ENCODE measurements around the gene IL1RAPL1.

IL1RAPL1 gene

GRCh38 chrX:28946846-28947245 lies 359.6 kb downstream of the IL1RAPL1 start:
- Histone ChIP-seq H3K27ac (ENCODE audit: low read depth, low read length) (no peak overlapping the region), H3K9me3 (ENCODE audit: control insufficient read depth, insufficient read depth, low read length) (no peaks in the 10 kb centered on the region), H3K27me3 (ENCODE audit: control insufficient read depth, insufficient read depth, low read length) (no peaks in the 10 kb centered on the region), H3K9ac (ENCODE audit: low read depth, low read length) (no peak overlapping the region), H3K4me1 (ENCODE audit: control insufficient read depth, insufficient read depth, low read length) (no peaks in the 10 kb centered on the region), H3K36me3 (ENCODE audit: control insufficient read depth, insufficient read depth, low read length) (no peaks in the 10 kb centered on the region), H3K4me3 (ENCODE audit: low read depth, low read length) (no peak overlapping the region)

GRCh38 chrX:28960063-28960462 lies 372.8 kb downstream of the IL1RAPL1 start:
- Histone ChIP-seq H3K36me3 (ENCODE audit: control insufficient read depth, insufficient read depth, low read length) (no peaks in the 10 kb centered on the region), H3K4me1 (ENCODE audit: control insufficient read depth, insufficient read depth, low read length) (no peaks in the 10 kb centered on the region), H3K27me3 (ENCODE audit: control insufficient read depth, insufficient read depth, low read length) (no peaks in the 10 kb centered on the region), H3K27ac (ENCODE audit: low read depth, low read length) (no peak overlapping the region), H3K9ac (ENCODE audit: low read depth, low read length) (no peak overlapping the region), H3K4me3 (ENCODE audit: low read depth, low read length) (no peak overlapping the region), H3K9me3 (ENCODE audit: control insufficient read depth, insufficient read depth, low read length) (no peaks in the 10 kb centered on the region)

- no peak overlapping the region for H3K9ac ChIP-seq (ENCODE audit: low read depth, low read length)
- no peaks in the 10 kb centered on the region for H3K27me3 ChIP-seq (ENCODE audit: control insufficient read depth, insufficient read depth, low read length)
- no peak overlapping the region for H3K4me3 ChIP-seq (ENCODE audit: low read depth, low read length)
- peaks cover 14% of the 10 kb centered on the region for H3K4me1 ChIP-seq (ENCODE audit: control insufficient read depth, insufficient read depth, low read length)
- no peaks in the 10 kb centered on the region for H3K36me3 ChIP-seq (ENCODE audit: control insufficient read depth, insufficient read depth, low read length)
- H3K9me3 ChIP-seq (ENCODE audit: control insufficient read depth, insufficient read depth, low read length): no peaks in the 10 kb centered on the region
- no peak overlapping the region for H3K27ac ChIP-seq (ENCODE audit: low read depth, low read length)
These were observed 379.1 kb downstream of the IL1RAPL1 start for GRCh38 chrX:28966331-28966730.

- H3K4me1 ChIP-seq (ENCODE audit: control insufficient read depth, insufficient read depth, low read length): peaks cover 14% of the 10 kb centered on the region
- no peak overlapping the region for H3K4me3 ChIP-seq (ENCODE audit: low read depth, low read length)
- H3K9ac ChIP-seq (ENCODE audit: low read depth, low read length): no peak overlapping the region
- H3K27me3 ChIP-seq (ENCODE audit: control insufficient read depth, insufficient read depth, low read length): no peaks in the 10 kb centered on the region
- H3K27ac ChIP-seq (ENCODE audit: low read depth, low read length): no peak overlapping the region
- no peaks in the 10 kb centered on the region for H3K9me3 ChIP-seq (ENCODE audit: control insufficient read depth, insufficient read depth, low read length)
- no peaks in the 10 kb centered on the region for H3K36me3 ChIP-seq (ENCODE audit: control insufficient read depth, insufficient read depth, low read length)
These were observed 381.9 kb downstream of the IL1RAPL1 start for GRCh38 chrX:28969126-28969525.

GRCh38 chrX:28979877-28980276 lies 392.6 kb downstream of the IL1RAPL1 start:
- no peak overlapping the region for H3K9ac ChIP-seq (ENCODE audit: low read depth, low read length)
- no peaks in the 10 kb centered on the region for H3K9me3 ChIP-seq (ENCODE audit: control insufficient read depth, insufficient read depth, low read length)

GRCh38 chrX:28981952-28982351 lies 394.7 kb downstream of the IL1RAPL1 start:
- Histone ChIP-seq H3K27me3 (ENCODE audit: control insufficient read depth, insufficient read depth, low read length) (no peaks in the 10 kb centered on the region), H3K4me1 (ENCODE audit: control insufficient read depth, insufficient read depth, low read length) (peaks cover 6% of the 10 kb centered on the region), H3K27ac (ENCODE audit: low read depth, low read length) (no peak overlapping the region), H3K9me3 (ENCODE audit: control insufficient read depth, insufficient read depth, low read length) (no peaks in the 10 kb centered on the region), H3K9ac (ENCODE audit: low read depth, low read length) (no peak overlapping the region), H3K4me3 (ENCODE audit: low read depth, low read length) (no peak overlapping the region), H3K36me3 (ENCODE audit: control insufficient read depth, insufficient read depth, low read length) (no peaks in the 10 kb centered on the region)

More at GRCh38 chrX:28979877-28980276, 392.6 kb downstream of the IL1RAPL1 start:
- Histone ChIP-seq H3K36me3 (ENCODE audit: control insufficient read depth, insufficient read depth, low read length) (no peaks in the 10 kb centered on the region), H3K27ac (ENCODE audit: low read depth, low read length) (no peak overlapping the region), H3K4me3 (ENCODE audit: low read depth, low read length) (no peak overlapping the region), H3K27me3 (ENCODE audit: control insufficient read depth, insufficient read depth, low read length) (no peaks in the 10 kb centered on the region), H3K4me1 (ENCODE audit: control insufficient read depth, insufficient read depth, low read length) (peaks cover 6% of the 10 kb centered on the region)

GRCh38 chrX:28988246-28988645 lies 401.0 kb downstream of the IL1RAPL1 start:
- Histone ChIP-seq H3K4me1 (ENCODE audit: control insufficient read depth, insufficient read depth, low read length) (0 out of 2 replicates have a peak, but pooled peaks cover 4% of the 10 kb centered on the region), H3K9ac (ENCODE audit: low read depth, low read length) (no peak overlapping the region), H3K27ac (ENCODE audit: low read depth, low read length) (no peak overlapping the region), H3K4me3 (ENCODE audit: low read depth, low read length) (no peak overlapping the region), H3K36me3 (ENCODE audit: control insufficient read depth, insufficient read depth, low read length) (no peaks in the 10 kb centered on the region), H3K27me3 (ENCODE audit: control insufficient read depth, insufficient read depth, low read length) (no peaks in the 10 kb centered on the region), H3K9me3 (ENCODE audit: control insufficient read depth, insufficient read depth, low read length) (no peaks in the 10 kb centered on the region)

GRCh38 chrX:28997706-28998463 lies 410.6 kb downstream of the IL1RAPL1 start:
- no peak overlapping the region for H3K9ac ChIP-seq (ENCODE audit: low read depth, low read length)
- H3K27me3 ChIP-seq (ENCODE audit: control insufficient read depth, insufficient read depth, low read length): peaks cover 4% of the 10 kb centered on the region; the same call in 1 of the 2 replicates
- no peaks in the 10 kb centered on the region for H3K36me3 ChIP-seq (ENCODE audit: control insufficient read depth, insufficient read depth, low read length)
- no peak overlapping the region for H3K27ac ChIP-seq (ENCODE audit: low read depth, low read length)
- no peaks in the 10 kb centered on the region for H3K9me3 ChIP-seq (ENCODE audit: control insufficient read depth, insufficient read depth, low read length)
- peaks cover 8% of the 10 kb centered on the region; the same call in 1 of the 2 replicates for H3K4me1 ChIP-seq (ENCODE audit: control insufficient read depth, insufficient read depth, low read length)
- H3K4me3 ChIP-seq (ENCODE audit: low read depth, low read length): no peak overlapping the region

GRCh38 chrX:28998609-28999135 lies 411.4 kb downstream of the IL1RAPL1 start:
- no peak overlapping the region for H3K9ac ChIP-seq (ENCODE audit: low read depth, low read length)
- H3K36me3 ChIP-seq (ENCODE audit: control insufficient read depth, insufficient read depth, low read length): no peaks in the 10 kb centered on the region
- H3K4me1 ChIP-seq (ENCODE audit: control insufficient read depth, insufficient read depth, low read length): peaks cover 8% of the 10 kb centered on the region; the same call in 1 of the 2 replicates
- no peaks in the 10 kb centered on the region for H3K9me3 ChIP-seq (ENCODE audit: control insufficient read depth, insufficient read depth, low read length)
- H3K27ac ChIP-seq (ENCODE audit: low read depth, low read length): no peak overlapping the region
- H3K4me3 ChIP-seq (ENCODE audit: low read depth, low read length): no peak overlapping the region
- peaks cover 4% of the 10 kb centered on the region; the same call in 1 of the 2 replicates for H3K27me3 ChIP-seq (ENCODE audit: control insufficient read depth, insufficient read depth, low read length)

- Histone ChIP-seq H3K27me3 (ENCODE audit: control insufficient read depth, insufficient read depth, low read length) (no peaks in the 10 kb centered on the region; the same call in 1 of the 2 replicates), H3K36me3 (ENCODE audit: control insufficient read depth, insufficient read depth, low read length) (no peaks in the 10 kb centered on the region), H3K27ac (ENCODE audit: low read depth, low read length) (no peak overlapping the region), H3K4me3 (ENCODE audit: low read depth, low read length) (no peak overlapping the region), H3K4me1 (ENCODE audit: control insufficient read depth, insufficient read depth, low read length) (no peaks in the 10 kb centered on the region), H3K9me3 (ENCODE audit: control insufficient read depth, insufficient read depth, low read length) (no peaks in the 10 kb centered on the region), H3K9ac (ENCODE audit: low read depth, low read length) (no peak overlapping the region)
These were observed 425.6 kb downstream of the IL1RAPL1 start for GRCh38 chrX:29012867-29013266.

- Histone ChIP-seq H3K4me3 (ENCODE audit: low read depth, low read length) (no peak overlapping the region), H3K9ac (ENCODE audit: low read depth, low read length) (no peak overlapping the region), H3K27me3 (ENCODE audit: control insufficient read depth, insufficient read depth, low read length) (no peaks in the 10 kb centered on the region), H3K27ac (ENCODE audit: low read depth, low read length) (no peak overlapping the region), H3K9me3 (ENCODE audit: control insufficient read depth, insufficient read depth, low read length) (no peaks in the 10 kb centered on the region), H3K4me1 (ENCODE audit: control insufficient read depth, insufficient read depth, low read length) (no peaks in the 10 kb centered on the region), H3K36me3 (ENCODE audit: control insufficient read depth, insufficient read depth, low read length) (no peaks in the 10 kb centered on the region)
These were observed 436.0 kb downstream of the IL1RAPL1 start for GRCh38 chrX:29023207-29023606.
